H1 (cell line): Measurements from ENCODE around the gene CDHR2. TPM values are rescaled to one million over a fixed set of nuclear protein-coding genes. Genes with fewer than 3 reads are reported as not detected.
A peak's percentile ranks its signal among the peaks of the same experiment; 100 is the strongest.

Source experiments
- BCL11A ChIP-seq, 2 experiments: IDR thresholded peaks; one replicate each; pipeline ENCODE4 v1.6.1; 2011; ENCODE audit warnings: low read depth in 2 of 2, low read length in 2 of 2, mild to moderate bottlenecking in 2 of 2
- BRCA1 ChIP-seq: IDR thresholded peaks from 2 replicates; pipeline ENCODE4 v1.6.1; 2012; ENCODE audit warnings: low read depth, low read length, improper control_type of control experiment
- CEBPB ChIP-seq: IDR thresholded peaks from 2 replicates; pipeline ENCODE4 v1.6.1; 2012; ENCODE audit warnings: low read depth, low read length
- CHD1 ChIP-seq: IDR thresholded peaks from 2 replicates; pipeline ENCODE4 v1.6.1; 2012; ENCODE audit warnings: low read depth, low read length, improper control_type of control experiment
- CREB1 ChIP-seq: IDR thresholded peaks from 2 replicates; pipeline ENCODE4 v1.6.1; 2012; ENCODE audit warnings: inconsistent platforms
- CTBP2 ChIP-seq: IDR thresholded peaks from 2 replicates; pipeline ENCODE4 v1.7.0; 2011; ENCODE audit warnings: borderline replicate concordance, mild to moderate bottlenecking, moderate library complexity, mixed read lengths, low read length; ENCODE audit not compliant: insufficient read depth, insufficient read length
- EGR1 ChIP-seq: IDR thresholded peaks from 2 replicates; pipeline ENCODE4 v1.6.1; 2011; ENCODE audit warnings: low read depth, low read length, borderline replicate concordance
- EZH2 ChIP-seq: fragments of 200-600 bp; sonication (generic); IDR thresholded peaks from 2 replicates; pipeline ENCODE4 v1.7.1; 2012; ENCODE audit warnings: low read depth, mild to moderate bottlenecking, moderate library complexity, low read length, inconsistent platforms; ENCODE audit not compliant: severe bottlenecking
- JUND ChIP-seq: IDR thresholded peaks from 2 replicates; pipeline ENCODE4 v1.6.1; 2011; ENCODE audit warnings: mild to moderate bottlenecking, improper control_type of control experiment, low read length
- KDM1A ChIP-seq: fragments of 200-600, 300-600 bp; sonication (generic); IDR thresholded peaks from 2 replicates; pipeline ENCODE4 v1.7.1; 2016; ENCODE audit warnings: mild to moderate bottlenecking, low read length, borderline replicate concordance
- KDM5A ChIP-seq: fragments of 200-600 bp; IDR thresholded peaks from 2 replicates; pipeline ENCODE4 v1.7.1; 2012; ENCODE audit warnings: mild to moderate bottlenecking, low read length, inconsistent platforms, mixed read lengths
- NANOG ChIP-seq: IDR thresholded peaks from 2 replicates; pipeline ENCODE4 v1.6.1; 2011; ENCODE audit warnings: low read length, low read depth, mild to moderate bottlenecking, inconsistent platforms; ENCODE audit not compliant: insufficient read depth, poor library complexity, severe bottlenecking
- POLR2AphosphoS5 ChIP-seq: IDR thresholded peaks from 2 replicates; pipeline ENCODE4 v1.6.1; 2011; ENCODE audit warnings: low read depth, low read length
- RFX5 ChIP-seq: IDR thresholded peaks from 2 replicates; pipeline ENCODE4 v1.6.1; 2011; ENCODE audit warnings: low read depth, low read length, improper control_type of control experiment, borderline replicate concordance
- RNF2 ChIP-seq: fragments of 200-900, 300-1000 bp; sonication (generic); IDR thresholded peaks from 2 replicates; pipeline ENCODE4 v1.7.1; 2016; ENCODE audit warnings: borderline replicate concordance, low read depth, mild to moderate bottlenecking, antibody characterized with exemption, low read length; ENCODE audit not compliant: poor library complexity, severe bottlenecking; ENCODE audit errors: missing control alignments
- SAP30 ChIP-seq: fragments of 300-600 bp; sonication (generic); IDR thresholded peaks from 2 replicates; pipeline ENCODE4 v1.7.1; 2012; ENCODE audit warnings: low read length, moderate library complexity, mild to moderate bottlenecking, inconsistent platforms; ENCODE audit not compliant: insufficient read depth, insufficient replicate concordance
- SIX5 ChIP-seq: IDR thresholded peaks from 2 replicates; pipeline ENCODE4 v1.6.1; 2011; ENCODE audit warnings: mild to moderate bottlenecking, low read depth, low read length
- SP1 ChIP-seq: IDR thresholded peaks from 2 replicates; pipeline ENCODE4 v1.6.1; 2011; ENCODE audit warnings: low read depth, low read length
- SP2 ChIP-seq: IDR thresholded peaks from 2 replicates; pipeline ENCODE4 v1.6.1; 2012; ENCODE audit warnings: mild to moderate bottlenecking, low read length, inconsistent platforms
- TAF1 ChIP-seq: IDR thresholded peaks from 2 replicates; pipeline ENCODE4 v1.6.1; 2011; ENCODE audit warnings: mild to moderate bottlenecking, low read depth, low read length
- TAF7 ChIP-seq: optimal IDR thresholded peaks from 2 replicates; pipeline ENCODE3; 2011; ENCODE audit warnings: low read depth, mild to moderate bottlenecking, inconsistent platforms, low read length, moderate library complexity, borderline replicate concordance
- ZNF274 ChIP-seq: IDR thresholded peaks from 2 replicates; pipeline ENCODE4 v1.7.0; 2012; ENCODE audit warnings: low read length, borderline replicate concordance; ENCODE audit errors: extremely low read depth
- polyA plus RNA-seq, 7 experiments: library from polyadenylated mRNA; depleted of rRNA in 3 of 7; stranded (reverse) in 5 of 7; unstranded in 2 of 7; fragments of >200 nt in 5 of 7; fragments of 200-250 nt in 2 of 7; gene quantifications; 1 replicate in 5 of 7; 2 replicates in 1 of 7; 4 replicates in 1 of 7; pipeline versions ENCODE4 v1.2.1 to v1.2.3, GENCODE V29; 2011 to 2013; ENCODE audit warnings: missing spikeins in 2 of 7, mixed read lengths in 2 of 7
- total RNA-seq: library from RNA; stranded (reverse); fragmentation: NEBNext Ultra II Directional; extraction: Animal tissue kit (Norgen Biotek cat#: 25700); gene quantifications from 2 replicates; pipeline ENCODE4 v1.2.1, GENCODE V29; 2021
- TF ChIP-seq, protein P1 (sequence below): IDR thresholded peaks from 2 replicates; pipeline ENCODE4 v1.6.1; 2012; ENCODE audit warnings: inconsistent platforms
- TF ChIP-seq, protein P2 (sequence below): IDR thresholded peaks from 2 replicates; pipeline ENCODE4 v1.6.1; 2011; ENCODE audit warnings: low read depth, mild to moderate bottlenecking, low read length; ENCODE audit not compliant: insufficient read depth

CDHR2 gene
- total and polyA plus RNA-seq, 2 of the 8 experiments (the other 6 are each of a cell fraction or from before 2014, with no cell fraction given), result 0.02 to 0.43 TPM

DNA sequence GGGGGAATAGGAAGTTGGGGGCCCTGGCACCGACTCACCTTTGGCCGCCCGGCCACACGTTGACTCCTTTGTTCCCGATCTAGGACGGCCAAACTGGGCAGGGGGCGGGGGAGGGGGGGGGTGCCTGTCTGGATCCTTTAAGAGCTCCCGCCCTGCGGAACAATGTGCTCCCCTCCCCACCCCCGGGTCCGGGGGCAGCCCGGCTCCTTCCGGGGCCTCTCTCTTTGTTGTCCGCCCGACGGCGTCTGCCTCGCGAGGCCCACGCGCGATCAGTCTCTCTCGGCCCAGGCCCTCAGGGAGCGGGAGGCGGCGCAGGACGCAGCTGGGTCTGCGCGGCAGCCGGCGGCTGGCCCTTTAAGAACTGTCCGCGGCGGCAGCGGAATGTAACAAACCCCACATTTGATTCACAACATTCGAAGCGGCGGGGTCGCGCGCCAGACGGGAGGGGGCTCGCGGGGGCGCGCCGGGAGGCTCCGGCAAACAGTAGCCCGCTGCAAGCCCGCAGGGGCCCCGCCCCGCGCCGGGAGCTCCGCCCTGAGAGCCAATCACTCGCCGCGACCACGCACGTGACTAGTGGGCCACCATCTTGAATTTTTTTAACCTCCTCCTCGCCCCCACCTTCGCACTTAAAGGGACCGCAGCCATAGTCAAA is 12.1 kb upstream of the CDHR2 start, which contains the start of gene RNF44 (continued):
- TF ChIP-seq CTBP2, result no peak
- TF ChIP-seq ZNF274, result no peak
- TF ChIP-seq TAF7, result peak; percentile 71
- peak; percentile 84 for TF ChIP-seq POLR2AphosphoS5
- no peak for TF ChIP-seq SAP30
- no peak for TF ChIP-seq SP1
- TF ChIP-seq SIX5, result no peak
- TF ChIP-seq TAF1, result peak; percentile 95
- no peak for TF ChIP-seq JUND
- TF ChIP-seq BCL11A (IDR thresholded peaks at IDR 0.05; ENCODE audit: low read depth in 2 of 2, low read length in 2 of 2), result no peak
- TF ChIP-seq RFX5, result no peak
- no peak for TF ChIP-seq RNF2
- TF ChIP-seq, protein P1, sequence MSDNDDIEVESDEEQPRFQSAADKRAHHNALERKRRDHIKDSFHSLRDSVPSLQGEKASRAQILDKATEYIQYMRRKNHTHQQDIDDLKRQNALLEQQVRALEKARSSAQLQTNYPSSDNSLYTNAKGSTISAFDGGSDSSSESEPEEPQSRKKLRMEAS, result no peak; the same call in none of the 2 replicates
- no peak for TF ChIP-seq CEBPB
- TF ChIP-seq CHD1, result no peak
- TF ChIP-seq, protein P2, sequence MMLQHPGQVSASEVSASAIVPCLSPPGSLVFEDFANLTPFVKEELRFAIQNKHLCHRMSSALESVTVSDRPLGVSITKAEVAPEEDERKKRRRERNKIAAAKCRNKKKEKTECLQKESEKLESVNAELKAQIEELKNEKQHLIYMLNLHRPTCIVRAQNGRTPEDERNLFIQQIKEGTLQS, result 0 out of 2 replicates have a peak, but pooled peaks have one; percentile 22
- TF ChIP-seq EGR1, result 0 out of 2 replicates have a peak, but pooled peaks have one; percentile 3
- no peak for TF ChIP-seq EZH2
- no peak for TF ChIP-seq CREB1
- TF ChIP-seq BRCA1, result no peak
- TF ChIP-seq NANOG, result no peak
- no peak for TF ChIP-seq KDM5A
- no peak for TF ChIP-seq SP2
- TF ChIP-seq KDM1A, result no peak
